Raji (cell line): ENCODE results near the gene WDSUB1.

Source experiments
- POLR2A ChIP-seq: IDR thresholded peaks from 2 replicates; pipeline ENCODE4 v1.6.1; 2011; ENCODE audit warnings: low read depth, low read length, control low read depth; ENCODE audit not compliant: insufficient read depth

Gene WDSUB1

GRCh38 chr2:159219394-159219998 lies 67.0 kb downstream of the WDSUB1 start:
- TF ChIP-seq POLR2A: no peak

GRCh38 chr2:159218389-159218788 lies 68.1 kb downstream of the WDSUB1 start:
- no peak for TF ChIP-seq POLR2A

GRCh38 chr2:159217676-159218075 lies 68.8 kb downstream of the WDSUB1 start:
- no peak for TF ChIP-seq POLR2A

- TF ChIP-seq POLR2A: no peak
Observed at GRCh38 chr2:159215116-159215515, 71.4 kb downstream of the WDSUB1 start.

GRCh38 chr2:159214325-159214865 lies 72.1 kb downstream of the WDSUB1 start:
- TF ChIP-seq POLR2A: no peak

GRCh38 chr2:159213296-159213695 lies 73.2 kb downstream of the WDSUB1 start:
- no peak for TF ChIP-seq POLR2A

GRCh38 chr2:159211447-159212396 lies 74.8 kb downstream of the WDSUB1 start:
- no peak for TF ChIP-seq POLR2A

GRCh38 chr2:159209341-159210306 lies 76.9 kb downstream of the WDSUB1 start:
- TF ChIP-seq POLR2A: no peak

GRCh38 chr2:159208438-159208837 lies 78.1 kb downstream of the WDSUB1 start:
- TF ChIP-seq POLR2A: no peak

- no peak for TF ChIP-seq POLR2A
Observed at GRCh38 chr2:159206736-159207380, 79.6 kb downstream of the WDSUB1 start.

- no peak for TF ChIP-seq POLR2A
Observed at GRCh38 chr2:159204381-159205144, 81.9 kb downstream of the WDSUB1 start.

GRCh38 chr2:159202568-159203071 lies 83.9 kb downstream of the WDSUB1 start:
- no peak for TF ChIP-seq POLR2A

GRCh38 chr2:159201360-159202063 lies 85.0 kb downstream of the WDSUB1 start:
- no peak for TF ChIP-seq POLR2A
